ENCODE results near the gene SLC24A5.

- TF ChIP-seq CTCF (IDR thresholded peaks at IDR 0.05; ENCODE audit: poor library complexity) (peak; percentile 55), EZH2 (IDR thresholded peaks at IDR 0.05; ENCODE audit: borderline replicate concordance) (no peak)
Observed at GRCh38 chr15:48084759-48085590, 35.8 kb upstream of the SLC24A5 start.

All from hepatocyte (in vitro differentiated cells).